Endodermal cell (in vitro differentiated cells): ENCODE measurements around the gene PTPN1. TPM values are rescaled to one million over a fixed set of nuclear protein-coding genes. Genes with fewer than 3 reads are reported as not detected.

Experiments used
- DNase-seq: peaks from one replicate; pipeline ENCODE4 v3.0.0-alpha.2; 2017
- H3K27ac ChIP-seq: 2 replicates; pipeline ENCODE4 v1.5.1; 2013; ENCODE audit warnings: mild to moderate bottlenecking, low read depth, low read length, moderate library complexity
- H3K27me3 ChIP-seq: 2 replicates; pipeline ENCODE4 v1.6.1; 2013; ENCODE audit warnings: mild to moderate bottlenecking, low read length, moderate library complexity; ENCODE audit not compliant: insufficient read depth, control insufficient read depth, poor library complexity, severe bottlenecking
- H3K36me3 ChIP-seq: 2 replicates; pipeline ENCODE4 v1.7.0; 2013; ENCODE audit warnings: mild to moderate bottlenecking, low read length, moderate library complexity; ENCODE audit not compliant: control insufficient read depth, insufficient read depth
- H3K4me1 ChIP-seq: one replicate; pipeline ENCODE4 v1.7.0; 2013; ENCODE audit warnings: low read length; ENCODE audit not compliant: control insufficient read depth, insufficient read depth
- H3K4me3 ChIP-seq: 2 replicates; pipeline ENCODE4 v1.5.1; 2013; ENCODE audit warnings: mild to moderate bottlenecking, low read length, moderate library complexity
- H3K9ac ChIP-seq: 2 replicates; pipeline ENCODE4 v1.6.1; 2013; ENCODE audit warnings: mild to moderate bottlenecking, low read length, moderate library complexity; ENCODE audit not compliant: poor library complexity, severe bottlenecking; ENCODE audit errors: extremely low read depth
- H3K9me3 ChIP-seq: 2 replicates; pipeline ENCODE4 v1.6.1; 2013; ENCODE audit warnings: mild to moderate bottlenecking, low read length, moderate library complexity; ENCODE audit not compliant: control insufficient read depth
- H3K27ac Mint-ChIP-seq: 2 replicates; pipeline ENCODE4 v1.8.0; 2020; ENCODE audit warnings: mixed read lengths
- H3K27me3 Mint-ChIP-seq: 2 replicates; pipeline ENCODE4 v1.8.0; 2021; ENCODE audit warnings: mild to moderate bottlenecking, mixed read lengths; ENCODE audit not compliant: insufficient read depth
- H3K36me3 Mint-ChIP-seq: 2 replicates; pipeline ENCODE4 v1.8.0; 2020; ENCODE audit warnings: low read depth, mixed read lengths
- H3K4me1 Mint-ChIP-seq: 2 replicates; pipeline ENCODE4 v1.8.0; 2020; ENCODE audit warnings: mixed read lengths
- H3K4me3 Mint-ChIP-seq: 2 replicates; pipeline ENCODE4 v1.8.0; 2020; ENCODE audit warnings: mild to moderate bottlenecking, moderate library complexity, mixed read lengths
- H3K9me3 Mint-ChIP-seq: 2 replicates; pipeline ENCODE4 v1.8.0; 2020; ENCODE audit warnings: mild to moderate bottlenecking, mixed read lengths
- CTCF ChIP-seq: fragments of 200-600 bp; sonication (generic); conservative IDR thresholded peaks from 2 replicates; pipeline ENCODE4 v1.5.0; 2021; ENCODE audit warnings: antibody characterized with exemption, mild to moderate bottlenecking
- WGBS, 2 experiments: methylation state at CpG; one replicate each; pipeline versions ENCODE4 v1.1.5 to v1.1.7; 2013; ENCODE audit warnings: missing lambda C conversion rate in 2 of 2, mixed read lengths in 1 of 2; ENCODE audit not compliant: insufficient coverage in 1 of 2, insufficient read length in 1 of 2; 5-methylcytosine and 5-hydroxymethylcytosine counted together
- total RNA-seq, 2 donors: library from RNA; stranded (reverse); fragmentation: NEBNext Ultra II Directional in 1 of 2; extraction: Animal tissue kit (Norgen Biotek cat#: 25700) in 1 of 2; gene quantifications; 2 replicates in 1 of 2; 3 replicates in 1 of 2; pipeline ENCODE4 v1.2.1, GENCODE V29; 2021

The PTPN1 gene
- total RNA-seq, 2 donors from 2014 or later, result 25.4 to 28.7 TPM

- no peaks in the 10 kb centered on the region for H3K36me3 Mint-ChIP-seq
Observed at GRCh38 chr20:50493881-50494253, 16.3 kb upstream of the PTPN1 start.

GRCh38 chr20:50494428-50494827, 15.8 kb upstream of the PTPN1 start:
- no peaks in the 10 kb centered on the region for H3K27me3 ChIP-seq
- Mint-ChIP-seq H3K4me1 (peaks cover 1% of the 10 kb centered on the region), H3K27me3 (peaks cover 4% of the 10 kb centered on the region), H3K9me3 (no peaks in the 10 kb centered on the region), H3K4me3 (no peak overlapping the region), H3K27ac (no peak overlapping the region), H3K36me3 (no peaks in the 10 kb centered on the region)
- no peaks in the 10 kb centered on the region for H3K4me1 ChIP-seq
- no peaks in the 10 kb centered on the region for H3K36me3 ChIP-seq
- no peaks in the 10 kb centered on the region for H3K9me3 ChIP-seq
- H3K9ac ChIP-seq, result no peak overlapping the region
- TF ChIP-seq CTCF, result no peak
- WGBS, 2 experiments, result 88 to 89% methylated on average over 6 of the region's 6 CpGs
- no peak for DNase-seq
- no peak overlapping the region for H3K4me3 ChIP-seq
- H3K27ac ChIP-seq, result no peak overlapping the region

More at GRCh38 chr20:50493881-50494253, 16.3 kb upstream of the PTPN1 start:
- H3K9me3 ChIP-seq, result no peaks in the 10 kb centered on the region
- 85 to 95% methylated on average over 4 to 5 of the region's 5 CpGs for WGBS, 2 experiments
- no peak for DNase-seq
- peaks cover 4% of the 10 kb centered on the region for H3K27me3 Mint-ChIP-seq
- no peak overlapping the region for H3K4me3 Mint-ChIP-seq
- H3K4me1 Mint-ChIP-seq, result peaks cover 1% of the 10 kb centered on the region
- no peak overlapping the region for H3K4me3 ChIP-seq
- no peak overlapping the region for H3K9ac ChIP-seq
- no peaks in the 10 kb centered on the region for H3K4me1 ChIP-seq
- TF ChIP-seq CTCF, result no peak
- H3K27ac ChIP-seq, result no peak overlapping the region
- no peaks in the 10 kb centered on the region for H3K27me3 ChIP-seq
- no peaks in the 10 kb centered on the region for H3K36me3 ChIP-seq
- no peaks in the 10 kb centered on the region for H3K9me3 Mint-ChIP-seq
- no peak overlapping the region for H3K27ac Mint-ChIP-seq

GRCh38 chr20:50496773-50497385, 13.3 kb upstream of the PTPN1 start:
- Histone ChIP-seq H3K27me3 (no peaks in the 10 kb centered on the region), H3K9me3 (no peaks in the 10 kb centered on the region), H3K27ac (no peak overlapping the region), H3K36me3 (no peaks in the 10 kb centered on the region), H3K4me1 (no peaks in the 10 kb centered on the region), H3K9ac (no peak overlapping the region), H3K4me3 (no peak overlapping the region)
- Mint-ChIP-seq H3K4me3 (no peak overlapping the region), H3K27ac (no peak overlapping the region), H3K9me3 (no peaks in the 10 kb centered on the region), H3K27me3 (peaks cover 8% of the 10 kb centered on the region), H3K36me3 (no peaks in the 10 kb centered on the region), H3K4me1 (peaks cover 1% of the 10 kb centered on the region)
- 77 to 93% methylated on average over 3 to 5 of the region's 5 CpGs for WGBS, 2 experiments
- DNase-seq, result no peak
- no peak for TF ChIP-seq CTCF
